Karpas-422 (cell line): ENCODE results near the gene AIP. TPM values are rescaled to one million over a fixed set of nuclear protein-coding genes. Genes with fewer than 3 reads are reported as not detected.

Experiments
- DNase-seq: peaks from one replicate; pipeline ENCODE4 v3.0.0-alpha.2; 2015
- H2AFZ ChIP-seq: fragments of 200-600 bp; sonication (generic); 2 replicates; pipeline ENCODE4 v1.6.1; 2014; ENCODE audit warnings: antibody characterized with exemption, low read length, mixed read lengths
- H3K27ac ChIP-seq: fragments of 200-600 bp; sonication (generic); 2 replicates; pipeline ENCODE4 v1.5.1; 2014; ENCODE audit warnings: mild to moderate bottlenecking, low read length, moderate library complexity
- H3K27me3 ChIP-seq: fragments of 200-600 bp; sonication (generic); 2 replicates; pipeline ENCODE4 v1.6.1; 2014; ENCODE audit warnings: low read length, mixed read lengths
- H3K36me3 ChIP-seq: fragments of 200-600 bp; sonication (generic); 2 replicates; pipeline ENCODE4 v1.6.1; 2014; ENCODE audit warnings: low read length, mixed read lengths; ENCODE audit not compliant: insufficient read depth
- H3K4me1 ChIP-seq: fragments of 200-600 bp; sonication (generic); 2 replicates; pipeline ENCODE4 v1.6.1; 2014; ENCODE audit warnings: mild to moderate bottlenecking, low read length, mixed read lengths
- H3K4me2 ChIP-seq: fragments of 200-600 bp; sonication (generic); 2 replicates; pipeline ENCODE4 v1.6.1; 2014; ENCODE audit warnings: low read length, low read depth, mild to moderate bottlenecking; ENCODE audit not compliant: poor library complexity, severe bottlenecking
- H3K4me3 ChIP-seq: fragments of 200-600 bp; sonication (generic); 2 replicates; pipeline ENCODE4 v1.5.1; 2014; ENCODE audit warnings: mild to moderate bottlenecking, antibody characterized with exemption, low read length, mixed read lengths
- H3K79me2 ChIP-seq: fragments of 200-600 bp; sonication (generic); 2 replicates; pipeline ENCODE4 v1.6.1; 2014; ENCODE audit warnings: mild to moderate bottlenecking, low read length, mixed read lengths
- H3K9ac ChIP-seq: fragments of 200-600 bp; sonication (generic); 2 replicates; pipeline ENCODE4 v1.6.0; 2014; ENCODE audit warnings: low read length
- H3K9me2 ChIP-seq: fragments of 200-600 bp; sonication (generic), shearing (Covaris generic); replicated peaks from 2 replicates; pipeline ENCODE4 v1.6.0; 2014; ENCODE audit warnings: mild to moderate bottlenecking, low read length, moderate library complexity; ENCODE audit not compliant: insufficient read depth
- H3K9me3 ChIP-seq: fragments of 300-700, 200-600 bp; sonication (generic); 2 replicates; pipeline ENCODE4 v1.6.1; 2014; ENCODE audit warnings: low read length, mixed read lengths
- H4K20me1 ChIP-seq: fragments of 200-600 bp; sonication (generic); 2 replicates; pipeline ENCODE4 v1.6.1; 2014; ENCODE audit warnings: mild to moderate bottlenecking, antibody characterized with exemption, low read length, low read depth; ENCODE audit not compliant: insufficient read depth
- total RNA-seq: library from RNA; depleted of rRNA; stranded (reverse); fragments of >200 nt; shearing (Covaris generic); gene quantifications from 2 replicates; pipeline ENCODE4 v1.2.3, GENCODE V29; 2014; ENCODE audit warnings: low replicate concordance

Gene AIP
- total RNA-seq, 1 experiment from 2014 or later, result 51.8 TPM

DNA sequence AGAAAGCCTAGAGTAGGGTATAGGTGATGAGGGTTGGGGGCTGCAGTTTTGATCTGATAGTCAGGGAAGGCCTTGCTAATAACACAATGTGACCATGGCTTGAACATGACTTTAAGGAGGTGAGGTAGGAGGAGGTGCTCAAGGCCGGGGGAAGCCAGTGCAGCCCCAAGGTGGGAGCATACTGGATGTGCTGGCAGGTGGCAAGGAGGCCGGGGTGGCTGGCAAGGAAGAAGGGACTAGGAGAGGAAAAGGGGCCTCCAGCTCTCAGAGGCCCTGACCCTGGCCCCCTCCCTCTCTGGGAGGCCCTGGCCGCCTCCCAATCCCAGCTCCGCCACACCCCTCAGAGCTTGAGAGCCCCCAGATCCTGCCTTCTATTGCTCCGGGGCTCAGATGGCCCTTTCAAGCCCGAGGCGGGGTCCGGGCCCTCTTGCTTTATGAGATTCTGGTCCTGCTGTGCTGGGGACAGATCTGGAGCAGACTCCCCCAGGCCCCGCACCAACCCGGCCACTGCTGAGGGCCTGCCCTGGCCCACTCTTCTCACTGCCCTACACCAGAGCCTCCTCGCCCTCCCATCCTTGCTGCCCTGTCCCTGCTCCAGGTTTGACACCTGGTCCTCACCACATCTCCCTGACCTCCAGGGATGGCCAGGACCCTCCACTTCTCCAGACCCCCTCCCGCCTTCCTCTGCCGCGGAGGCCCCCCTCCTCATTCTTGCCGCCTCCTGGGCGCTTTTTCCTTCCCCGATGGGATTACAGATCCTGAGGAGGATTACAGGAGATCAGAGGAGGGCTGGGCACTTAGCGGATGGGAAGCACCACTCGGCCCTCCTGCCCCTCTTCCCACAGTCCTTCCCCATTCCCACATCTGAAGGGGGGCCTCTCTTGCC is 20.5 kb downstream of the AIP start:
- Histone ChIP-seq H3K9me2 (no peaks in the 10 kb centered on the region), H3K27ac (no peak overlapping the region), H4K20me1 (peaks cover 27% of the 10 kb centered on the region), H3K4me1 (peaks cover 32% of the 10 kb centered on the region), H3K4me2 (peak overlapping the region; percentile 99), H3K27me3 (no peaks in the 10 kb centered on the region), H3K36me3 (peaks cover 24% of the 10 kb centered on the region), H3K4me3 (peak overlapping the region; percentile 99), H3K9me3 (no peaks in the 10 kb centered on the region), H3K9ac (peak overlapping the region; percentile 95), H2AFZ (no peak overlapping the region), H3K79me2 (peaks cover 42% of the 10 kb centered on the region)
- DNase-seq, result no peak

DNA sequence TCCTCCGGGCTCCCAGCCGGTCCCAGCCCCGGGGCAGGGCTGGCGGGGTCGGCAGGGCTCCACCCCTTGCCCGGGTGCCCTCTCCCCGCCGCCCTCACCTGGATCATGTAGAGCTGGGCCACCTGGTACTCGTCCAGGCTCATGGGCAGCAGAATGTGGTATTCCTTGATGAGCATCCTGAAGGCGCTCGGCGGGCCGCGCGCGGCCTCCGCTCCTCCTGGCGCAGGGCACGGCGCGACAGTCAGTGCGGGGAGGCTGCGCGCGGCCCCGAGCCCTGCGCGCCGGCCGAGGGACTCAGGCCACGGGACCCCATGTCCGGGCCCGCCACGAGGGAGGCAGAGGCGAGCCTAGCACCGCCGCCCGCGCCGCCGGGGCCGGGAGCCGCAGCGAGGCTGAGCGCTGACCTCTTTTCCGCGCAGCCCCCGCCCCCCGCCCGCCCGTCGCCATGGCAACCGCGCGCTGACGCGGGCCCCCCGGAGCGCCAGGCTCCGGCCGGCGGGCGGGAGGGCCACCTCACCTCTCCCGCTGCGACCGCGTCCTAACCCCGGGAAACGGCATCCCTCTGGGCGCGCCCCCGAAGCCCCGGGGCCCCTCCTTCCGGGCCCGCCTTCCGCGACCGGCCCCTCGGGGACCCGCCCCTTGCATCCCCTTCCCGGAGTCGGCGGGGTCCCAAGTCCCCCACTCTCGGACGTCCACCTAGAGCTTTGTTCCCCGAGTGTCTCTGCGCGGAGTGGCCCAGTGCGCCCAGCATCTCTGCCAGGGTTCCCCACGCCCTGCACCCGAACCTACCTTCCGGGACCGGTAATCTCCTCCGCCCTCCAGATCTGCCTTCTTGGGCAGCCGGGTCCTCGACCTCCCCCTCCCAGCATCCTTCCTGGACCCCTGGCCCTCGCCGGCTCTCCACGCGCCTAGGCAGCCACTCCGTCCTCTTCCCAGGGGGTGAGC is 21.5 kb downstream of the AIP start:
- peak; percentile 77 for DNase-seq

DNA sequence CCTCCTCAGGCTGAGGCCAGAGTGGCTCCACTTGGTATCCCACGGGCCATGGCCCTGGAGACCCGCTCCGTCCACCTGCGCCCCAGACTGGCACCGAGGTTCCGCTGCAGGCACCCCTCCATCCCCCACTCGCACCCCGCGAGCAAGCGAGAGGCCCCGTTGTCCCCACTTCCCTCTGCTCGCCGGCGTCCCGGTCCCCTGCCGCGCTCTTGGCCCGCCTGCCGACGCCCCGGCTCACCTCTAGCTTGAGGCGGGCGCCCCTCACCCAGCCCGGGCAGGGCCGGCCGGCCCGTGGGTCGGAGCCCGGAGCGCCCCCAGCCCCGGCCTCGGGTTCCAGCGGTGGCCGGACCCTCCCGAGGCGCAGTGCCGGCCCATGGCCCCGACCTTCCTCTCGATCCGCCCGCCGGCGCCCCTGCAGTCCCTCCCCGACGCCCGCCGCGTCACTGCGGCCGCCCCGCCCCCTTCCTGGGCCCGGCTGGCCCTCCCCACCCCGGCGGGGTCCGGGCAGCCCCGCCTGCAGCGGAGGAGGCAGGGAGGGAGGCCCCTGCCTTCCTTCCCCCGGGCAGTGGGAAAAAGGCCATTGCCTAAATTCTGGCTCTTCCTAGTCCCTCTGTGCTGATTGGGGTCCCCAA is 22.2 kb downstream of the AIP start, which contains the start of gene PITPNM1:
PITPNM1 (minus strand) TSS at position 414 of the 632 bp plus-strand sequence. CDS start 1,183 bp downstream, outside the sequence.
- H3K36me3 ChIP-seq, result peaks cover 24% of the 10 kb centered on the region
- peak within 1 kb of the TSS; percentile 99 for H3K4me3 ChIP-seq
- no peaks in the 10 kb centered on the region for H3K27me3 ChIP-seq
- H3K79me2 ChIP-seq, result peaks cover 42% of the 10 kb centered on the region
- peak within 1 kb of the TSS; percentile 72 for H3K27ac ChIP-seq
- peaks cover 42% of the 10 kb centered on the region for H3K4me1 ChIP-seq
- H4K20me1 ChIP-seq, result peaks cover 27% of the 10 kb centered on the region
- peak; percentile 86 for DNase-seq
- H2AFZ ChIP-seq, result no peak within 1 kb of the TSS
- H3K4me2 ChIP-seq, result peak within 1 kb of the TSS; percentile 99
- H3K9me2 ChIP-seq, result no peaks in the 10 kb centered on the region
- peak within 1 kb of the TSS; percentile 95 for H3K9ac ChIP-seq
- H3K9me3 ChIP-seq, result no peaks in the 10 kb centered on the region

More for the DNA sequence above, 21.5 kb downstream of the AIP start:
- Histone ChIP-seq H3K4me3 (peak overlapping the region; percentile 99), H3K27ac (peak overlapping the region; percentile 72), H3K79me2 (peaks cover 42% of the 10 kb centered on the region), H2AFZ (no peak overlapping the region), H3K9me3 (no peaks in the 10 kb centered on the region), H4K20me1 (peaks cover 27% of the 10 kb centered on the region), H3K27me3 (no peaks in the 10 kb centered on the region), H3K9ac (peak overlapping the region; percentile 95), H3K9me2 (no peaks in the 10 kb centered on the region), H3K4me1 (peaks cover 38% of the 10 kb centered on the region), H3K36me3 (peaks cover 24% of the 10 kb centered on the region), H3K4me2 (peak overlapping the region; percentile 99)

DNA sequence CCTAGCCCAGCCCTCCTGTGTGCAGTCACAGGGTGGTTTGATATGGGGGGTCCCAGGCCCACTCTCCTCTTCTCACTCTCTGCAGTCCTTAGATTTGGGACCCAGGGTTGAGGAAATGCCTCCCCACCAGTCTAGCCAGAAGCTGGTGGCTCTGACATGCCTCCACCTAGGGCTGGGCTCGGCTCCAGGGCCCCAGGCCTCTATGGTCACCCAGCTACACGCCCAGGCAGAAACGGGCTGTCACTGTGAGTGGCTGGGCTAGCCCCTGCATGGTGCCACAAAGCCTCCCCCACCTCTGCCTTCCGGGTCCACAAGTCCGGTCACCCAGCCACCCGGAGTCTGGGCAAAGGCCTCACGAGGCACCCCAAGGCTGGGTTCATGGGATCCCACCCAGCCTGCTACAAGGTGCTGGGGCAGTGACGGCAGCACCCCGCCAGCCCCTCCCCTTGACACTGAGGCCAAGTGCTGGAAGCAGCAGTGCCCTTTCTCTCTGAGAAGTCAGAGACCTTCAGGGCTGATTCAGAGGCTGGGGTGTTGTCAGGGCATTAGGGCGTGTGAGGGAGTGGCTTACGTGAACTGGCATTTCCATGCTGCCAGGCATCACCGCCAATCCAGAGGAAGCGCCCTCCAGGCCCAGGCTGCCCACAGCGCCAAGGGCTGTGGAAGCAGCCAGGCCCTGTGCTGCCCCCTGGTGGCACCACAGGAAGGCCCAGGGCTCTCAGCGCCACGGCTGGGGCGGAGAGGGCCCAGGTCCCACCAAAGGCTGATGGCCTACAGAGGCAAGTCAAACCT is 23.0 kb downstream of the AIP start:
- Histone ChIP-seq H3K27ac (peak overlapping the region; percentile 72), H3K9me2 (no peaks in the 10 kb centered on the region), H4K20me1 (peaks cover 22% of the 10 kb centered on the region), H3K4me2 (peak overlapping the region; percentile 99), H3K79me2 (peaks cover 42% of the 10 kb centered on the region), H3K9ac (peak overlapping the region; percentile 95), H3K27me3 (no peaks in the 10 kb centered on the region), H3K4me1 (peaks cover 49% of the 10 kb centered on the region), H3K9me3 (no peaks in the 10 kb centered on the region), H3K36me3 (peaks cover 20% of the 10 kb centered on the region), H2AFZ (no peak overlapping the region), H3K4me3 (peak overlapping the region; percentile 99)
- peak; percentile 96 for DNase-seq

DNA sequence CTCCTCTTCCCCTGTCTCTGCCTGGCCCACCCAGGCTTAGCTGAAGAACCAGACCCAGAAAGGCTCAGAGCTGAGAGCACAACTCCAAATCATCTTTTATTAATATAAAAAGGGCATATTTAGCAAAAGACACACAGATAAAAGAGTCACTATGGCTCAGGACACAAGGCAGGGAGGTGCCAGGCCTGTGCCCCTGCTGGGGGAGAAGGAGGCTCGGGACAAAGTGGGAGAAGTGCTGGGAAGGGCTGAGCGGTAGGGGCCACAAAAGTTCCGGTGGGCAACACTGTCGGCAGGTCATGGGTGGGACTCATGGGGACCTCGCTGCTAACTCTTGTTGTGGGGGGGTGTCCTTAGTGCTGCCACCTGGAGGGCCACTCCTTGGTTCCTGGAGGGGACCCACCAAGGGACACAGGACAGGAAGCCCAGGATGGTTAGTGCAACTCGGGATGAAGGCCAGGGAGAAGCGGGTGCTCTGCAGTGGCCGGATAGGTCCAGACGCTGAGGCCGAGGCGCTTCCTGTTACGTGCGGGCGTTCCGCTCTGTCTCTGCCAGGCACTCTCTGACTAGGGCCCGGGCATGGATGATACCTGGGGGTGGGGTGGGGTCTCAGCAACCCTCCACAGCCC is 23.7 kb downstream of the AIP start:
- H3K9me2 ChIP-seq, result no peaks in the 10 kb centered on the region
- no peak overlapping the region for H2AFZ ChIP-seq
- no peaks in the 10 kb centered on the region for H3K27me3 ChIP-seq
- peak overlapping the region; percentile 72 for H3K27ac ChIP-seq
- H3K9ac ChIP-seq, result peak overlapping the region; percentile 95
- DNase-seq, result no peak
- H3K79me2 ChIP-seq, result peaks cover 39% of the 10 kb centered on the region
- no peaks in the 10 kb centered on the region for H3K9me3 ChIP-seq
- peaks cover 49% of the 10 kb centered on the region for H3K4me1 ChIP-seq
- H4K20me1 ChIP-seq, result peaks cover 18% of the 10 kb centered on the region
- peak overlapping the region; percentile 99 for H3K4me3 ChIP-seq
- H3K4me2 ChIP-seq, result peak overlapping the region; percentile 99
- H3K36me3 ChIP-seq, result peaks cover 12% of the 10 kb centered on the region; the same call in 1 of the 2 replicates

DNA sequence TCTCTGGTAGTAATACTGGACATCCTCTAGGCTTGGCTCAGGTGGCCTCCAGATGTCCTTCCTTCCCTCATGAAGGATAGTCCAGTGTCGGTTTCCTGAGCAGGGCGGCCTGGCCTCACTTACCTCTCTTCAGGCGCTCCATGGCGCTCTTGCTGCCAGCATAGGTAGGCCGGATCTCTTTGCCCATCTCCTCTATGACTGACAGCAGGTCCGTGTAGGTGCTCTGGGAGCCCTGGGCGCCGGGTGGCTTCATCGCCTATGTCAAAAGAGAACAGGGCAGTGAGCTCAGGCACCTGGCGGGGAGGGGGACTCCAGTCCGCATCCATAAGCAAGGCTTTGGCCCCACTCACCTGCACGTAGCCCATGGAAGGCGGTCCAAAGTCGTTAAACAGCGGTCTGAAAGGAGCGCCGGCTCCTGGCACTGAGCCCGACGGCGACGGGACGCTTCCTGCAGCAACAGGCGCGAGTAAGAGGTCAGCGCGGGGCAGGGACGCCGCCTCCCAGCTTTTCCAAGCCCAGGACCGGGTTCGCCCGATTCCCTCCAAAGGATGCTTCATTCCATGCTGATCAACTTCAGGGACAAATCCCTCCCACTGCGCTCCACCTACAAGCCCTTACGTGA is 24.5 kb downstream of the AIP start:
- Histone ChIP-seq H3K27me3 (no peaks in the 10 kb centered on the region), H3K9me3 (no peaks in the 10 kb centered on the region), H3K9ac (peak overlapping the region; percentile 95), H2AFZ (peak overlapping the region; percentile 23; the same call in 1 of the 2 replicates), H3K4me1 (peaks cover 49% of the 10 kb centered on the region), H3K79me2 (peaks cover 38% of the 10 kb centered on the region), H3K9me2 (no peaks in the 10 kb centered on the region), H4K20me1 (peaks cover 18% of the 10 kb centered on the region), H3K4me3 (peak overlapping the region; percentile 99), H3K27ac (peak overlapping the region; percentile 72), H3K4me2 (peak overlapping the region; percentile 99), H3K36me3 (peaks cover 4% of the 10 kb centered on the region; the same call in 1 of the 2 replicates)
- DNase-seq, result peak; percentile 63
